Measurements from ENCODE around the gene MRPL23.
"Not testable (repeated sequence)": the region's sequence is repeated elsewhere in the genome, so short reads cannot be mapped to it uniquely, and the experiment has no call there.

Gene MRPL23

DNA sequence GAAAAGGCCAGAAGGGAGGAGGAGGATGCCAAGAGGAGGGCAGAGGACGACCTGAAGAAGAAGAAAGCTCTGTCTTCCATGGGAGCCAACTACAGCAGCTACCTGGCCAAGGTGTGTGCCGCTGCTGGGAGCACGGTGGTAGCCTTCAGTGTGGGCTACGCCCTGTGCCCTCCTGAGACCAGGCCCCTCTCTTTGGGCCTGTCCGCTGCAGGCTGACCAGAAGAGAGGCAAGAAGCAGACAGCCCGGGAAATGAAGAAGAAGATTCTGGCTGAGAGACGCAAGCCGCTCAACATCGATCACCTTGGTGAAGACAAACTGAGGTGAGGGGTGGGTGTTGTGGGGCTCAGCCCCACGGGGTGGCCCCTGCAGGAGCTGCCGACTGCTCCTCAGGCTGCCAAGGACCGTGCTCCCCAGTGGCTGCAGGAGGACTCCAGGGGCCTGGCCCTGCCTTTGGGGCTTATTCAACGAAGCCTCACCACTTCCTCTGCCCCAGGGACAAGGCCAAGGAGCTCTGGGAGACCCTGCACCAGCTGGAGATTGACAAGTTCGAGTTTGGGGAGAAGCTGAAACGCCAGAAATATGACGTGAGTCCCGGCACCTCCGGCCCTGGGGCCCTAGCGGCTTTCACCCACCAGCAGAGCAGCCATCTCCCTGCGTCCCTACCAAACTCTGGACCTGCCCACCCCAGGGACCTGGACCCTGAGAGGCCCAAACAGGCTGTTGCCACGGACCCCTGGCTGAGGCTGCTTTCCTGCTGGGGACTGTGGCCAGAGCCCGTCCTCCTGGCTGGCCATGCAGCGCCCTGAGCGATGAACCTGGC lies 12.6 kb upstream of the MRPL23 start:
- no peak for DNase-seq

- DNase-seq = no peak
These were observed 11.7 kb upstream of the MRPL23 start for GRCh38 chr11:1935156-1936071.

- no peak for DNase-seq
These were observed 10.9 kb upstream of the MRPL23 start for GRCh38 chr11:1936072-1936780.

DNA sequence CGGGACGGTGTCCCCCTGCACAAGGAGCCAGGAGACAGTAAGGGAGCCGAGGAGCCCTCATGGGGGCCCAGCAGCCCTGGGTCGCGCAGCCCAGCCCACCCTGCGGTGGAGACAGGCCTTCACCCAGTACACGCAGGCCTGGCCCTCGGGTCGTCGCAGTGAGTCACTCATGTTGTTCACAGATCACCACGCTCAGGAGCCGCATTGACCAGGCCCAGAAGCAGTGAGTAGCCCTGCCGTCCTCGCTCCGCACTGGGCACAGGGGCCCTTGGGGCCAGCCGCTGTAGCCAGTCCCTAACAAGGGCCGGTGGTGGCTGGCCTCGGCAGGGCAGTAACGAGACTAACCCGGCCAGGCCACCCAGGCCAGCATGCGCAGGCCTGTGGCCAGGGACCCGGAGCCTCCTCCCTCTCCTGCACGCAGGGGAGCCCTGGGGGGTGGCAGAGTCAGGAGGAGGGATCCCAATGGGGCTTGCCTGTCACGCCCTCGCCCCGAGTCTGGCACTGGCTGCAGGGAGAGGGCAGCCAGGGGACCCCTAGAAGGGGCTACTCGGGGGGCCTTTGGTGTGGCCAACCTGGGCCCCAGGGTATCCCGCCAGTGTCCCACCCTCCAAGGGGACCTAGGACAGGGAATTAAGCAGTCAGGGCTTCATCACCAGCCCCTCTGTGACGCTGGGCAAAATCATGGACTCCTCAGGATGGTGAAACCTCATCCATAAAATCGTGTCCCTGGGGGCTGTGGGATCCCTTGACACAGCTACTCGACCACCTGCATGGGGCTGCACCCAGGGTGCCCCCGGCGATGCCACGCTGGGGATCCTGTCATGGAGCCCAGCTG lies 10.1 kb upstream of the MRPL23 start:
- no peak for DNase-seq

- no peak for DNase-seq
These were observed 9.4 kb upstream of the MRPL23 start for GRCh38 chr11:1937616-1938342.

- no peak for DNase-seq
These were observed 8.7 kb upstream of the MRPL23 start for GRCh38 chr11:1938343-1939005.

GRCh38 chr11:1939006-1939625 lies 8.0 kb upstream of the MRPL23 start:
- DNase-seq = no peak

GRCh38 chr11:1939788-1940187 lies 7.3 kb upstream of the MRPL23 start:
- DNase-seq = not testable (repeated sequence)

- DNase-seq = no peak
These were observed 4.4 kb upstream of the MRPL23 start for GRCh38 chr11:1942558-1943260.

GRCh38 chr11:1943576-1943975 lies 3.6 kb upstream of the MRPL23 start:
- DNase-seq = no peak

DNA sequence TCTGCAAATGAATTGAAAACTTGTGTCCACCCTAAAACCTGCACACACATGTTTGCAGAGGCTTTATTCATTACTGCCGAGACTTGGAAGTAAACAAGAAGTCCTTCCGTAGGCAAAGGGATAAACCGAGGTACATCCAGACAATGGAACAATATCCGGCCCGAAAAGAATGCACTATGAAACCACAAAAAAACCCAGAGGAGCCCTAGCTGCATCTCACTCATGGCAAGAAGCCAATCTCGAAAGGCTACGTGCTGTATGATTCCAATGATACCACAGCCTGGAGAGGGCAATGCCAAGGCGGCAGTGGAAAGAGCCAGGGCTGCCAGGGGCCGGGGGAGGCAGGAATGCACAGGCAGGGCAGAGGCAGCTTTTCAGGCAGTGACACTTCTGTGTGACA lies 3.2 kb upstream of the MRPL23 start:
- DNase-seq = no peak

GRCh38 chr11:1947592-1948237 lies 583 bp downstream of the MRPL23 start:
- DNase-seq = no peak

DNA sequence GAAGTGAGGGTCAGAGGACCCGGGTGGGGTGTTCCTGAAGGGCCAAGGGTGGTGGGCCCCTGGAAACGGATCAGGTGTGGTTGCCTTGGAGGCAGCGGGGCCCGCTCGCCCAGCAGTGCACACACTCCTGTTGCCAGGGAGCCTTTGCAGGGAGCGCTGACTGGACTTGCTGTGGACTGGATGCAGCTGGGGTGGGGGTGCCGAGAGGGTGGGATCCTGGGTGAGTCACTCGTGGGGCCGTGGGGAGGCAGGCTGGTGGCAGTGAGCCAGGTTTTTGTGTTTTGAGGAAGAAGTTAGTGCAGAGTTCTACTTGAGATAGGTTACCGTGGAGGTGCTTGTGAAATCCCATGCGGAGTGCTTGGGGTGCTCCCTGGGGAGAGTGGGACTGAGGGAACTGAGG lies 1.3 kb downstream of the MRPL23 start:
- DNase-seq = no peak

DNA sequence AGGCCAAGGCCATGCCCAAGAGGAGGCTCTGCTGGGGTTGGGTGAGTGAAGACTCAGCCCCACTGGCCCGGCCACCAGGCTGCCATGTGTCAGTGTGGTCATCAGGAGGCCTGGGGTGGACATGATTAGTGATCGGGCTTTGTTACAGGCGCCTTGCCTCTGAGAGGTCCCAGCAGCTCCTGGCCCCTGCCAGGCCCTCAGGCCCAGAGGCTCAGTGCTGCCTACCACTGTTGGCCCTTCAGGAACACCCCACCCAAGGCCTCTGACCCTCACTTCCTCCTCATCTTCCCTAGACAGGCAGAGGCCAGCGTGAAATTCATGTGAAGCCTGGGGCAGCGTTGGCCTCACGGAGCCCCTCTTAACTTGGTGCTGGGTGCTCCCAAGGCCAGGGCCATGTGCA lies 2.2 kb downstream of the MRPL23 start:
- DNase-seq = no peak

DNA sequence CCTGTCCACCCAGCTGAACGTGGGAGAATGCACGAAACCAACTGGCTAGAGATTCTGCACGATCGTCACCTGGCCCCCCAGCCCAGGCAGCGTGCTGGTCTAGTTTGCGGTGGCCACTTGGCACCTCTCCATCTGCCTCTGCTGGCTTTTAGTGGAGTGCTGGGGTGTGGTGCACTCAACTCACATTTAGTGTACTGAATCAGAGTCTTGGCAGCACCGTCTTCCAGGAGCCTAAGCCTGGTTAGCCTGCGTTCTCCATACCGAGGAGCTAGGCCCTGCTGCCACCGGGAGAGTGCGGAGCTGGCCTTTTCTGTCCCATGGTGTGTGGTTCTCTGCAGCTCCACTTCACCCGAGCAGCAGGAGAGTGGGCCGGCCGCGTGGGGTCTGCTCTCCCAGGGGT lies 2.8 kb downstream of the MRPL23 start:
- no peak for DNase-seq

- no peak for DNase-seq
These were observed 5.8 kb downstream of the MRPL23 start for GRCh38 chr11:1952806-1953482.

DNA sequence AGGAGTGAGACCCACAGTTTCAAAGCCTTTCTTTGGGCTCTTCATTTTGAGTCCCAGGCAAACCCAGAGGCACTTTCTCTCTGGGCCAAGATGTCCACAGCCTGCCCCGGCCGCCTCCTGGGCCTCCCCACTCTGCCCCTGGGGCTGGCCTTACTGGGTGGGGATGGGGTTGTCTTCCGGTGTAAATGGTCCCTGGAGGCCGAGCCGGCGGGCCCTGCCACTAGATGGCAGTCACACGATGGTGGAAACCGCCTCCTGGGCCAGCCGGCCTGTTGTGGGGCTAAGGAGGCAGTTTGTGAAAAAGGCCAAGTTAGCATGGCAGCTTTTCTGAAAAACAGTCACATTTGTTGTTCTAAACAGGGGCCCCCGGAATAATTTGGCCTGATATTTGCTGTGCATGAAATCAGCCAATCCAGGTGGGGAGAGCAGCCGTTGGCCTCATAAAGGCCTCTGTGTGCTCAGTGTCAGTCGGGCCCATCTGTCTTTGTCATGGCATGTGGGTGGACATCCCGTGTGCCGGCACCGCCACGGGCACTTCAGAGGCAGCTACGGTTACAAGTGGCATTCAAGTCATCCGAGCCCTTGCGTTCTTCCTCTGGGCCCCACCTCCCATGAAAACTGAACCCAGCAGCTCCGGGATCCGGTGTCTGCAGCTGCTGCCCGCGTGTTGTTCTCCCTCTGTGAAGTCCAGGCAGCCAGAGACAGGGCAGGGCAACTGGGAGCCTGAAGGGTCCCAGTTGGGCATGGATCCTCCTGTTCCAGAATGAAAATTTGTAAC lies 6.5 kb downstream of the MRPL23 start:
- no peak for DNase-seq

DNA sequence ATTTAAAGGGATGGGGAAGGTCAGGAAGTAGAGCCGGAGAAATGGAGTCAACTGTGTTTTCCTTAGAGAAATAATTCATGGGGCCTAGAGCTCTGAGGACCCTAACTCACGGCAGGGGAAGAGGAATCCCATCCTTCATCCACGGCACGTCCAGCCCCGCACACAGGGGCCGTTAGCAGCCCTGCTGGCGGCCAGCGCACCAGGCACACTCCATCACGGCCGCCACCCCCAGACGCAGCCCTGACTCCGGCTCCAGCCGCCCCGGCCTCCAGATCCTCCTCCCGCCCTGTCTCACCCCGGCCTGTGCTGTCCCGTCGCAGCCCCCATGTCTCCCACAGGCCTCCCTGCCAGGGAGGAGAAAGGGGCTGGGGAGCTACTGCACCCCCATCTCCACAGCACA lies 11.2 kb downstream of the MRPL23 start:
- DNase-seq = no peak

Data from NCI-H187 (cell line).